Activated naive CD8-positive, alpha-beta T cell treated with anti-CD3 and anti-CD28 coated beads, Interleukin-2, amount 50 U/mL, for 16 hours (primary cell): Measurements from ENCODE around the gene OPRM1.
A peak's percentile ranks its signal among the peaks of the same experiment; 100 is the strongest.

Experiments
- DNase-seq: peaks from one replicate; pipeline ENCODE4 v3.0.0-alpha.2; 2020; ENCODE audit warnings: low read depth, low spot score

Gene OPRM1

GRCh38 chr6:154202958-154203357, 163.9 kb downstream of the OPRM1 start:
- DNase-seq: no peak

- no peak for DNase-seq
Measured at GRCh38 chr6:154206141-154206540, 167.1 kb downstream of the OPRM1 start.

GRCh38 chr6:154206996-154207395, 168.0 kb downstream of the OPRM1 start:
- no peak for DNase-seq

GRCh38 chr6:154209555-154209954, 170.5 kb downstream of the OPRM1 start:
- DNase-seq: no peak

GRCh38 chr6:154210678-154211077, 171.6 kb downstream of the OPRM1 start:
- DNase-seq: no peak

GRCh38 chr6:154213782-154214181, 174.7 kb downstream of the OPRM1 start:
- DNase-seq: no peak

- DNase-seq: no peak
Measured at GRCh38 chr6:154218301-154218700, 179.3 kb downstream of the OPRM1 start.

- no peak for DNase-seq
Measured at GRCh38 chr6:154218787-154219186, 179.7 kb downstream of the OPRM1 start.

- no peak for DNase-seq
Measured at GRCh38 chr6:154219250-154219649, 180.2 kb downstream of the OPRM1 start.

- DNase-seq: no peak
Measured at GRCh38 chr6:154222716-154223115, 183.7 kb downstream of the OPRM1 start.

GRCh38 chr6:154223296-154223695, 184.3 kb downstream of the OPRM1 start:
- DNase-seq: no peak

GRCh38 chr6:154226461-154226860, 187.4 kb downstream of the OPRM1 start:
- DNase-seq: no peak

GRCh38 chr6:154227862-154228520, 189.0 kb downstream of the OPRM1 start:
- DNase-seq: no peak

GRCh38 chr6:154228521-154228905, 189.5 kb downstream of the OPRM1 start:
- DNase-seq: no peak

GRCh38 chr6:154229786-154230185, 190.7 kb downstream of the OPRM1 start:
- DNase-seq: peak; percentile 20

GRCh38 chr6:154230393-154230792, 191.4 kb downstream of the OPRM1 start:
- no peak for DNase-seq

- DNase-seq: no peak
Measured at GRCh38 chr6:154230910-154231595, 192.0 kb downstream of the OPRM1 start.

- DNase-seq: no peak
Measured at GRCh38 chr6:154232013-154232910, 193.2 kb downstream of the OPRM1 start.

- no peak for DNase-seq
Measured at GRCh38 chr6:154233383-154233782, 194.3 kb downstream of the OPRM1 start.

- no peak for DNase-seq
Measured at GRCh38 chr6:154234019-154234772, 195.2 kb downstream of the OPRM1 start.

GRCh38 chr6:154236646-154237301, 197.7 kb downstream of the OPRM1 start:
- DNase-seq: no peak
